GM12873 (cell line): Measurements from ENCODE around the gene GRK5.

ENCODE experiments used
- TF ChIP-seq, protein P1 (sequence below): IDR thresholded peaks from 2 replicates; pipeline ENCODE4 v1.5.1; 2012; ENCODE audit warnings: low read depth, mild to moderate bottlenecking, moderate library complexity, low read length, control low read depth; ENCODE audit not compliant: insufficient read depth; ENCODE audit errors: missing control alignments

GRK5 gene

DNA sequence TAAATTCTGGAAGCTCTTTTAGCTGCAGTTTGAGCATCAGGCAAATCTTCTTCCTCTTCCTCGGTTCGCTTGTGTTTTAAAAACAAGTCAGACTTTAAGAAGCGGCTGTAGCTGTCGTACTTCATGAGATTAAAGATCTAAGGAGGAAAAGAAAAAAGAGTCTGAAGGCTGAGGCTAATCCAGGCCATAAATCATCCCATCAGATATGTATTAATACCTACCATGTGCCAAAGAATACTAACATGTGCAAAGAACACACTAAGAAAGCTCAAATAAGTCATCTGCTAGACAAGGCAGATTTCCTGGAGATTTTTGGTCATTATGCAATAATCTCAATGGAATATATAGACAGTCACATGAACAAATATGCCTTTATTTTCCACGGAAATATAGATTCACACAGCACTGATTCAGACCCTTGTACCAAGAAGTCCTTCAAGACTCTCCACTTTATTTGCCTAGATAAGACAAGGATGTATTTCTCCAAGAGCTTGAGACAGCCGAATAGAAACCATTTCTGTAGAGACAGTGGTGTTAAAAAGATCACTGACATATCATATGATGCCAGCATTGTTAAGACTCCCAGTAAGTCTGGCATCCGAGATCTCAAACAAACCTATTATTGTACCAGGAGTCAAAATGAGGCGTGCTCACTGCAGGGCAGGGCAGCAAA lies 292.9 kb downstream of the GRK5 start:
- TF ChIP-seq, protein P1, sequence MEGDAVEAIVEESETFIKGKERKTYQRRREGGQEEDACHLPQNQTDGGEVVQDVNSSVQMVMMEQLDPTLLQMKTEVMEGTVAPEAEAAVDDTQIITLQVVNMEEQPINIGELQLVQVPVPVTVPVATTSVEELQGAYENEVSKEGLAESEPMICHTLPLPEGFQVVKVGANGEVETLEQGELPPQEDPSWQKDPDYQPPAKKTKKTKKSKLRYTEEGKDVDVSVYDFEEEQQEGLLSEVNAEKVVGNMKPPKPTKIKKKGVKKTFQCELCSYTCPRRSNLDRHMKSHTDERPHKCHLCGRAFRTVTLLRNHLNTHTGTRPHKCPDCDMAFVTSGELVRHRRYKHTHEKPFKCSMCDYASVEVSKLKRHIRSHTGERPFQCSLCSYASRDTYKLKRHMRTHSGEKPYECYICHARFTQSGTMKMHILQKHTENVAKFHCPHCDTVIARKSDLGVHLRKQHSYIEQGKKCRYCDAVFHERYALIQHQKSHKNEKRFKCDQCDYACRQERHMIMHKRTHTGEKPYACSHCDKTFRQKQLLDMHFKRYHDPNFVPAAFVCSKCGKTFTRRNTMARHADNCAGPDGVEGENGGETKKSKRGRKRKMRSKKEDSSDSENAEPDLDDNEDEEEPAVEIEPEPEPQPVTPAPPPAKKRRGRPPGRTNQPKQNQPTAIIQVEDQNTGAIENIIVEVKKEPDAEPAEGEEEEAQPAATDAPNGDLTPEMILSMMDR, result no peak

DNA sequence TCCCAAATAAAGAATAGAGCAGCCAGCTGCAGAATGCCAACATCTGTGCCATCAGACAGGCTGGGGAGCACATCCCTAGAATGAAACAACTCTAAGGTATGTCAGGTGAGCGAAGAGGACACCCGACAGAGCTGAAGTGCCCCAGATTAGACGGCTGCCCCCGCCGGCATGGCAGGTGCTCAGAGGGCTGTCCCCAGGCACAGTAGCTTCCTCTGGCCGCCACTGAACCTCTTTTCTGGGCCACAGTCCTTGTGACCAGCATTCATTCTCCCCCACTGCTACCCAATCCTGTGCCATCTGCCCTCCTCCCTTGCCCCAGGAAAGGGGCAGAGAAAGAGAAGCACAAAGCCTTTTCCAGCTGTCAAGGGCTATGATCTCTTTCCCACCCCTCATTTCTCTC lies 293.4 kb downstream of the GRK5 start:
- TF ChIP-seq, protein P1, result no peak

DNA sequence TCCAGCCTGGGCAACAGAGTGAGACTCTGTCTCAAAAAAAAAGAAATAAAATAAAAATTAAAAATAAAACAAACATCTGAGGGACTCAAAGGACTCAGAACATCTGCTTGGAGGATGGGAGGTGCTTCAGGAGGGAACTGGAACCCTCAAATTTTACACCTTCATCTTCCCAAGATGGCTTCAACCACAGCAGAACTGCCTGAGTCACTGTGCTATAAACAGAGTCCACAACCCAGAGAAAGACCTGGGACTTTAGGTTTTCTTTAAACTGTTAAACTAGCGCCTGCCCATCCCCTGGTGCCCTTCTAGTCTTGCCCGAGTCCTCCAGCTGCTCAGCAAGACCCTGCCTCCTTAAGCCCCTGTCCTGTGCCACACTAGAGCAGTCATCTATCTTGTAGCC lies 294.3 kb downstream of the GRK5 start:
- TF ChIP-seq, protein P1, result no peak

DNA sequence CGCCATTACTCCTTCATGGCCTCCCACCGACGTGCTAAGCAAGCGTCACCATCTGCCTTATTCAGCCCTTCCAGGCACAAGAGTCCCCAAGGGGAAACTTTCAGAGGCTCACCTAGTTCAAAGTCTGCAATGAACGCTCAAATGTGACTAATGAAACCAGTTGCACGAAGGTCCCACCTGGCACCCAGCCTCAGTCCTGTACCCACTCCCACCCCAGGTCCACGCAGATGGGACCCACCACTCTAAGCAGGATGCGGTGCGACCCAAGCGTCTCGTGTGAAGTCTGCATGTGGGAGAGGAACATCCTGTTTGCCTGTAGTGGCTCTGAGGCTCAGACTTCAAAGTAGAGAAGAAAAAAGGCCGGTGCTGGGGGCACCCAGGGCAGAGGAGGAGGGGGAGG lies 294.8 kb downstream of the GRK5 start:
- TF ChIP-seq, protein P1, result no peak

DNA sequence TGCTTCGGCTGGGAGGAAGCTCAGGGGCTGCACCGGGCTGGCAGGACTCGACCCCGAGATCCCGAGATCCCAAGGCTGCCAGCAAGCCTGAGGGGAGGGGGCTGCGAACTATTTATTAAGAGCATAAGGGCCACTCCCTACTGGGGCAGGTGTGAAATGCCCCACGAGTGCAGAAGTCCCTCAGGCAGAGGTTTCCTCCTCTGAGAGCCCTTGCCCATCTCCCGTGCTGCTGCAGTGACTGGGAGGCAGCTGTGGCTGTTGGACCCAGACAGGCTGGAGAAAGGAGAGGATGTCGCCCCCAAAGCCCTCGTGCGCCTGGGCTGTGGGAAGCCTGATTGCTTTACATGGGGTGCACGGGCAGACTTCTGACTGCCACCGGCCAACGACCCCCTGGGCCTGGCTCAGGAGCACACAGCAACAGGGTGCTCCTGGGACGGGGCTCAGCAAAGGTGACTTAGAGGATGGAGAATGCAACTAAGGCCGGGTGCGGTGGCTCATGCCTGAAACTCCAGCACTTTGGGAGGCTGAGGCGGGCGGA lies 295.3 kb downstream of the GRK5 start:
- TF ChIP-seq, protein P1, result no peak

DNA sequence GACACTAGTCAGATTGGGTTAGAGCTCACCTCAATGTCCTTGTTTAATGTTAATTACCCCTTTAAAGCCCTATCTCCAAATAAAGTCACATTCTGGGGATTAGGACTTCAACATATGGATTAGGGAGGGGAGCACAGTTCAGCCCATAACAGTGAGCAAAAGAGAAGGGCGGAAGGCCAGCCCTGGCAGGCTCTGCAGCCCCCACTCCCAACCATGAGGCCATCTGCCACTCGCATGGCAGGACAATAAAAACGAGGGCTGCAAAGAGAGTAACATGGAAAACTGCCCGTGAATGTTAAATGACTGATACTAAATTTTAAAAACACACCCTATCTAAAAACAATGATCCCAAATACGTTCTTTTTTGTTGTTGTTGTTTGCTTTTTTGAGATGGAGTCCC lies 296.4 kb downstream of the GRK5 start:
- TF ChIP-seq, protein P1, result no peak

DNA sequence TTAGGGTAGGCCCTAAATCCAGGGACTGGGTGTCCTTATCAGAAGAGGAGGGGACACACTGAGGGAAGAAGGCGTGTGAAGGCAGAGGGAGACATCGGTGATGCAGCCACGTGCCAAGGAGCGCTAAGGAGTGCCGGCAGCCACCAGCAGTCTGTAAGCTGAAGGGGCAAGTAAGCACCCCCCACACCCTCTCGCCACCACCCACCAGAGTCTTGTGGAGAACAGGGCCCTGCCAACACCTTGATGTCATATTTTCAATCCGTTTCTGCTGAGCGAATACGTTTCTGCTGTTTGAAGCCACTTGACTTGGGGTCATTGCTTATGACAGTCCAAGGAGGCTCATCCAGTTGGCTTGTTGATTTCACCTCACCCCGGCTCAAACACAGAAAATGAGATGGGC lies 297.3 kb downstream of the GRK5 start:
- TF ChIP-seq, protein P1, result no peak
